Choroid plexus epithelial cell (primary cell): ENCODE measurements around the gene SPATA32.

ENCODE experiments used
- DNase-seq: peaks from one replicate; pipeline ENCODE4 v3.0.0-alpha.2; 2010; ENCODE audit warnings: low read depth
- H3K4me3 ChIP-seq: 2 replicates; pipeline ENCODE4 v1.5.1; 2011; ENCODE audit warnings: low read depth, mild to moderate bottlenecking, control low read depth, low read length, moderate library complexity
- TF ChIP-seq, protein P1 (sequence below): conservative IDR thresholded peaks from 2 replicates; pipeline ENCODE4 v1.5.1; 2011; ENCODE audit warnings: low read depth, mild to moderate bottlenecking, control low read depth, inconsistent platforms, low read length, moderate library complexity

Gene SPATA32

GRCh38 chr17:45269912-45270311 lies 8.0 kb upstream of the SPATA32 start:
- TF ChIP-seq, protein P1, sequence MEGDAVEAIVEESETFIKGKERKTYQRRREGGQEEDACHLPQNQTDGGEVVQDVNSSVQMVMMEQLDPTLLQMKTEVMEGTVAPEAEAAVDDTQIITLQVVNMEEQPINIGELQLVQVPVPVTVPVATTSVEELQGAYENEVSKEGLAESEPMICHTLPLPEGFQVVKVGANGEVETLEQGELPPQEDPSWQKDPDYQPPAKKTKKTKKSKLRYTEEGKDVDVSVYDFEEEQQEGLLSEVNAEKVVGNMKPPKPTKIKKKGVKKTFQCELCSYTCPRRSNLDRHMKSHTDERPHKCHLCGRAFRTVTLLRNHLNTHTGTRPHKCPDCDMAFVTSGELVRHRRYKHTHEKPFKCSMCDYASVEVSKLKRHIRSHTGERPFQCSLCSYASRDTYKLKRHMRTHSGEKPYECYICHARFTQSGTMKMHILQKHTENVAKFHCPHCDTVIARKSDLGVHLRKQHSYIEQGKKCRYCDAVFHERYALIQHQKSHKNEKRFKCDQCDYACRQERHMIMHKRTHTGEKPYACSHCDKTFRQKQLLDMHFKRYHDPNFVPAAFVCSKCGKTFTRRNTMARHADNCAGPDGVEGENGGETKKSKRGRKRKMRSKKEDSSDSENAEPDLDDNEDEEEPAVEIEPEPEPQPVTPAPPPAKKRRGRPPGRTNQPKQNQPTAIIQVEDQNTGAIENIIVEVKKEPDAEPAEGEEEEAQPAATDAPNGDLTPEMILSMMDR: no peak
- no peak overlapping the region for H3K4me3 ChIP-seq
- DNase-seq: no peak

DNA sequence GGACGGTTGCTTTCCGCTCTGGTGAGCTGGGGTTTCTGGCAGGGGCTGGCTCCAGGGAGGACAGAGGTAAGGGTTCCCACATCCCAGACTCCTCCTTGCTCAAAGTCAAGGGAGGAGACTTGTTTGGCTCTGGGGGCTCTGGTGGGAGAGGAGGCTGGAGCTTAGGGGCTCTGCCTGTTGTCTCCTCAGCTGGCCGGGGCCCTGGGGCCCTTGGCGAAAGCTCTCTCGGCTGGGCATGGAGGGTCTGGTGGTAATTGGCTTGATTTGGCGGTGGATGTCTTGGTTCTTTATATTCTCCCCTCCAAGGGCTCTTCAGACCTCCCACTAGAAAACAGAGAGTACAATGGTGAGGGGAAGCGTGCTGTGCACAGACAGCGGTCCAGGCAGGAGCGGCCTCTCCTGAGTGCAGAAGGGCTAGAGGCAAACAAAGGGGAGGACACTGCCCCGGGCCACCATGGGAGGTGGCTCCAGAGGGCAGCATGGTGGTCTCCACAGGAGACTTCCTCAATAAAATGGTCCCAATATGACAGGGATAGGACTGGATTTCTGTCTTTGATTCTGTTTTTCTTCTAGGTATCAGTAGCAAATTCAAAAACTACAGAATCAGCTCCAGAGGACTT lies 5.7 kb upstream of the SPATA32 start:
- no peak overlapping the region for H3K4me3 ChIP-seq
- TF ChIP-seq, protein P1: no peak
- no peak for DNase-seq

DNA sequence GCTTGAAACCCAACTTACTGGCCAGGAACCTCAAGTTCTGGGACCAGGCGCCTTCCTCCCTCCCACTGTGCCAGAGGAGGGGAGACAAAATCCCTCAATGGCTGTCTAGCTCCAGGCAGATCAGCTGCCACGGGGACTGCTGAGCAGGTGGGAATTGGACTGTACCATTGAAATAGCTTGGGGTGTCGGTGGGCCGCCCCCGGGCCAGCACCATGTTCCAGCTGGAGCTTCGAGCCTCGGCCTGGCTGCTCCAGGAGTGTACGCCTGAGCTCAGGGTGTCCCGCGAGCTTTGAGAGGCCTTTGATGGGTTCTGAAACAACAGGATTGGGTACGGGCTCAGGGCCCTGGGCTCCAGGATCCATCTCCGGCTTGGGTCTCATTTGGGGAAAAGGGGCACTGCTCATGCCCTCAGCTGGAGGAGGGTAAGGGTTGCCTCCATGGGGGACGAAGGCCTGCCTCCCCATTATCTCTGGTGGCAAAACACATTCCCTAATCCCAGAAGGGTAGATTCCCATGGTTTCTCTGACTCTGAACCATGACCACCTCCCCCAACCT lies 4.6 kb upstream of the SPATA32 start:
- no peak overlapping the region for H3K4me3 ChIP-seq
- DNase-seq: no peak
- TF ChIP-seq, protein P1: no peak

DNA sequence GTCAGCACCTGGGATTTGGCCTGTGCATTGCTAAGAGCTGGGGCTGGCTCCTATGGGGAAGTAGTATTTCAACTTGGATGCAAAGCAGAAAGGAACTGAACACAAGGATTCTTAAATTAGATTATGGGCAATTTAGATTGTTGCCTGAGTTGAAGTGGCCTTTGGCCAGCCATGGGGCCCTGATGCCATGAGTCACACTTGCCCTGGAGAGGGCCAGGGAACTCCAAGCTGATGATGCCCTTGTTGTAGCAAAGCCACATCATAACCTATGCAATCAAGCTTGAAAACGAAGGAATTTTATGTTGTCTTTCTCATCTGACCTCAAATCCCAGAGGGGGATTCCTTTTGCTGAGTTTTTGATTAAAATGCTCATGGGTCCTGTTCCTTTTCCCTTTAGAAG lies 3.9 kb upstream of the SPATA32 start:
- DNase-seq: peak; percentile 72
- TF ChIP-seq, protein P1: no peak
- H3K4me3 ChIP-seq: no peak overlapping the region

- TF ChIP-seq, protein P1: no peak
- H3K4me3 ChIP-seq: no peak overlapping the region
- DNase-seq: no peak
Measured at GRCh38 chr17:45264988-45265387, 3.1 kb upstream of the SPATA32 start.

- no peak overlapping the region for H3K4me3 ChIP-seq
- no peak for DNase-seq
- TF ChIP-seq, protein P1: no peak
Measured at GRCh38 chr17:45264430-45264829, 2.5 kb upstream of the SPATA32 start.

- no peak overlapping the region for H3K4me3 ChIP-seq
- DNase-seq: no peak
- TF ChIP-seq, protein P1: no peak
Measured at GRCh38 chr17:45263477-45263860, 1.6 kb upstream of the SPATA32 start.
